ENCODE measurements around the gene TUFM. TPM values are rescaled to one million over a fixed set of nuclear protein-coding genes. Genes with fewer than 3 reads are reported as not detected.
"Not testable (repeated sequence)": the region's sequence is repeated elsewhere in the genome, so short reads cannot be mapped to it uniquely, and the experiment has no call there.

Gene TUFM
- total RNA-seq, 1 donor from 2014 or later: 64.4 TPM

- FAIRE-seq: no peak
- DNase-seq (ENCODE audit: low spot score in 2 of 2): no peak
Measured at GRCh38 chr16:28876019-28876659, 30.0 kb upstream of the TUFM start.

- FAIRE-seq (no peak), DNase-seq (ENCODE audit: low spot score in 2 of 2) (no peak)
Measured at GRCh38 chr16:28875134-28876018, 29.2 kb upstream of the TUFM start.

- DNase-seq (ENCODE audit: low spot score in 2 of 2): no peak
- no peak for FAIRE-seq
Measured at GRCh38 chr16:28874406-28874805, 28.3 kb upstream of the TUFM start.

- FAIRE-seq: no peak
- DNase-seq (ENCODE audit: low spot score in 2 of 2): no peak
Measured at GRCh38 chr16:28873543-28874201, 27.5 kb upstream of the TUFM start.

GRCh38 chr16:28872952-28873351 lies 26.8 kb upstream of the TUFM start:
- no peak for FAIRE-seq
- no peak for DNase-seq (ENCODE audit: low spot score in 2 of 2)

- DNase-seq (ENCODE audit: low spot score in 2 of 2) (no peak), FAIRE-seq (no peak)
Measured at GRCh38 chr16:28869201-28869600, 23.1 kb upstream of the TUFM start.

- DNase-seq (ENCODE audit: low spot score in 2 of 2); FAIRE-seq: not testable (repeated sequence)
Measured at GRCh38 chr16:28867646-28868045, 21.5 kb upstream of the TUFM start.

GRCh38 chr16:28867241-28867640 lies 21.1 kb upstream of the TUFM start:
- DNase-seq (ENCODE audit: low spot score in 2 of 2): no peak
- no peak for FAIRE-seq

GRCh38 chr16:28866454-28866804 lies 20.3 kb upstream of the TUFM start:
- no peak for DNase-seq (ENCODE audit: low spot score in 2 of 2)
- FAIRE-seq: no peak

- no peak for DNase-seq (ENCODE audit: low spot score in 2 of 2)
- FAIRE-seq: no peak
Measured at GRCh38 chr16:28865722-28866453, 19.7 kb upstream of the TUFM start.

- DNase-seq (ENCODE audit: low spot score in 2 of 2): no peak
- no peak for FAIRE-seq
Measured at GRCh38 chr16:28865001-28865688, 19.0 kb upstream of the TUFM start.

- DNase-seq (ENCODE audit: low spot score in 2 of 2): no peak
Measured at GRCh38 chr16:28863929-28864793, 18.0 kb upstream of the TUFM start.

GRCh38 chr16:28859326-28859725 lies 13.2 kb upstream of the TUFM start:
- no peak for FAIRE-seq
- no peak for DNase-seq (ENCODE audit: low spot score in 2 of 2)

More at GRCh38 chr16:28863929-28864793, 18.0 kb upstream of the TUFM start:
- no peak for FAIRE-seq

GRCh38 chr16:28858421-28858820 lies 12.3 kb upstream of the TUFM start:
- FAIRE-seq: no peak
- DNase-seq (ENCODE audit: low spot score in 2 of 2): no peak

GRCh38 chr16:28846933-28847273 lies 755 bp upstream of the TUFM start:
- DNase-seq (ENCODE audit: low spot score in 2 of 2) (no peak), FAIRE-seq (no peak)

- FAIRE-seq: no peak
- no peak for DNase-seq (ENCODE audit: low spot score in 2 of 2)
Measured at GRCh38 chr16:28845761-28846079, 428 bp downstream of the TUFM start.

- FAIRE-seq (no peak), DNase-seq (ENCODE audit: low spot score in 2 of 2) (no peak)
Measured at GRCh38 chr16:28845293-28845692, 855 bp downstream of the TUFM start.

GRCh38 chr16:28844226-28844885 lies 1.8 kb downstream of the TUFM start:
- no peak for DNase-seq (ENCODE audit: low spot score in 2 of 2)
- no peak for FAIRE-seq

- FAIRE-seq: no peak
- no peak for DNase-seq (ENCODE audit: low spot score in 2 of 2)
Measured at GRCh38 chr16:28843766-28844165, 2.4 kb downstream of the TUFM start.
